Renal pelvis (tissue), 4 donors: ENCODE results near the gene NLK. TPM values are rescaled to one million over a fixed set of nuclear protein-coding genes. Genes with fewer than 3 reads are reported as not detected.

Experiments used
- DNase-seq: peaks from one replicate; pipeline ENCODE4 v3.0.0-alpha.2; 2013
- polyA plus RNA-seq, 3 donors: library from polyadenylated mRNA; unstranded; fragments of 120-200 nt; gene quantifications; one replicate each; pipeline ENCODE4 v1.2.1, GENCODE V29; 2013; ENCODE audit not compliant: insufficient read length in 3 of 3

NLK gene
- polyA plus RNA-seq, 3 donors: 43.3 to 53.9 (median 49.2) TPM

- no peak for DNase-seq
Measured at GRCh38 chr17:28105501-28105900, 63.0 kb downstream of the NLK start.

DNA sequence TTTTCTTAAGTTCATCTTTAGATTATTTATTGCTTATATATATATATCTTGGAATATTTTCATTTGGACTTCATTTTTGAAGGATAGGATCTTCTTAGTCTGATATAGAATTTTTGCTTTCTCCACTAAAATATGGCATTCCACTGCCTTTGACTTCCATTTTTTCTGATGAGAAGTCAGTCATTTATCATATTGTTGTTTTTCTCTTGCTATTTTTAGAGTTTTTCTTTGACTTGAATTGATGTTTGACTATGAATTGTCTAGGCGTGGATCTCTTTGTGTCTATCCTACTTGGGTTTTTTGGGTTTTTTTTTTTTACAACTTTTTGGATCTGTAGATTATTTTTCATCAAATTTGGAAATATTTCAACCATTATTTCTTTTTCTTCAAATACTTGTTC lies 67.7 kb downstream of the NLK start:
- DNase-seq: no peak

GRCh38 chr17:28112181-28112580 lies 69.7 kb downstream of the NLK start:
- no peak for DNase-seq

DNA sequence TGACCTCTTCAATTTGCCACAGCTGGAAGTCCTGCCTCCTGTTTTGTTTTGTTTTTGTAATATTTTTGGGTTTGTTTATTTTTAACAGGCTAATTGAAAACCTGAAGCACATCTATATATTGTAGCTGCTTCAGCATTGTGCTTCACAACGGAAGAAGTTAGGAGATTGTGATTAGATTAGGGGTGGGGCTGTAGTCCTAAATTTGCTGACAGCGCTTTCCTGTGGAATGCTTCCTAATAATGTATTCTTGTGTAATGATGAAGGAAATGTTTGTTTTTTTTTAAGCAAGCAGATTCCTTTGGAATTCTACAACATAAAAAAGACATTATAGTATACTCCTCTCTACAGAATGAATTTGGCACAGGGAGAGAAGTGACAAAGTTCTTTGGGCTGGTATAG lies 70.1 kb downstream of the NLK start:
- no peak for DNase-seq

DNA sequence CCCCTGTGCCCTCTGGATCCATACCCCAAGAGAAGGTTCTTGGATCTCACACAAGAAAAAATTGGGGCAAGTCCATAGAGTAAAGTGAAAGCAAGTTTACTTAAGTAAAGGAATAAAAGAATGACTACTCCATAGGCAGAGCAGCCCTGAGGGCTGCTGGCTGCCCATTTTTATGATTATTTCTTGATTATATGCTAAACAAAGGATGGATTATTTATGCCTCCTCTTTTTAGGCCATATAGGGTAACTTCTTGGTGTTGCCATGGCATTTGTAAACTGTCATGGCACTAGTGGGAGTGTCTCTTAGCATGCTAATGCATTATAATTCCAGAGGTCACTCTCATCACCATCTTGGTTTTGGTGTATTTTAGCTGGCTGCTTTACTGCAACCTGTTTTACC lies 70.8 kb downstream of the NLK start:
- no peak for DNase-seq

DNA sequence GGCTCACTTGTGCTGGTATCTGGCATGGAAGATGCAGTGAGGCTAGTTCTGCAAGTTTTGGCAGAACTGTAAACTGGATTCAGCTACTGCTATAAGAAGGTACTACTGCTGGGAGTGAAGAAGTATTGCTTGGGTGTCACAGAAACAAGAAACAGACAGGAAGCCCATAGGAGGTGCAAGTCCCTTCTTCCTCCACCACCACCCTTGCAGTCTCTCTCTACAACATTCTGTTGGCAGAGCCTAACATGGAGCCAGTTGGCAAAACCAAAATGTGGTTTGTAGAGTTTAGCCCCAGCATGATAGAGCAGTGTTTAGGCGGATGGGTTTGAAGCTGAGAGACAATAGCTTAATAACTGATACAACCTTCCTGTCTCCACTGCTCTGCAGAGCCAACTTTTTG lies 72.6 kb downstream of the NLK start:
- no peak for DNase-seq

- no peak for DNase-seq
Measured at GRCh38 chr17:28117304-28117703, 74.8 kb downstream of the NLK start.

GRCh38 chr17:28118362-28118761 lies 75.9 kb downstream of the NLK start:
- no peak for DNase-seq

DNA sequence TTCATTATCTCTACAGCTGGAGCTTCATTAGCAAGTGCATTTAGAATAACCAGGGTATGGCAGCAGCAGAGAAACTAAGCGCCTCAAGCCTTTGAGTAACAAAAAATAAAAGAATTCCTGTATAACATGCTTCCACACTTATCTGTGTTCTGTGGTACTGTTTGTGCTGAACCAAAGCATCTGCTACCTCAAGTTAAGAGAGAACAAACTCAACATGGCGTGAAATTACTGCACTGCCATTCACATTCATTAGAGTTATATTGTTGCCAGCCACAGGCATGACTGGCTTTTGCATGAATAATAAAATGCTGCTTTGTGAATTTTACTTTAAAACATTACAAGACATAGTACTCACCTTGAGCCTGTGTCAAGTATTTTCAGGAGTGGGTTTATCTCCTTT lies 76.6 kb downstream of the NLK start:
- no peak for DNase-seq

DNA sequence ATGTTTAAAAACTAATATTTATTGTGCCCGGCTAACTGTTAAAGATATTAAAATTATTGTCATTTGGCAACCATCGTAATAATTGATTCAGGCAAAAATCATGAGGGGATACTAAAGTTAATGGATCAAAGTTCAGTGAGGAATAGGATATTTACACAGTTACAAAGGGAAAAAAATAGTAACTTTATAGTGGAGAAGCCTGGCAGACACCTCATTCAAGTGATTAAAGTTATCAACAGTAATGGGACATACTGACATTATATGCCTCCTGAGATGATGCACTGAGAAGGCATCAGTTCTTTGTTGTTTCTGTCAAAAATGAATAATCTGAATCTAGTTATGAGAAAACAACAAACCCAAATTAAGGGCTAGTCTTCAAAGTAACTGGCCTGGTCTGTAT lies 77.1 kb downstream of the NLK start:
- no peak for DNase-seq

GRCh38 chr17:28120766-28121165 lies 78.3 kb downstream of the NLK start:
- DNase-seq: no peak

DNA sequence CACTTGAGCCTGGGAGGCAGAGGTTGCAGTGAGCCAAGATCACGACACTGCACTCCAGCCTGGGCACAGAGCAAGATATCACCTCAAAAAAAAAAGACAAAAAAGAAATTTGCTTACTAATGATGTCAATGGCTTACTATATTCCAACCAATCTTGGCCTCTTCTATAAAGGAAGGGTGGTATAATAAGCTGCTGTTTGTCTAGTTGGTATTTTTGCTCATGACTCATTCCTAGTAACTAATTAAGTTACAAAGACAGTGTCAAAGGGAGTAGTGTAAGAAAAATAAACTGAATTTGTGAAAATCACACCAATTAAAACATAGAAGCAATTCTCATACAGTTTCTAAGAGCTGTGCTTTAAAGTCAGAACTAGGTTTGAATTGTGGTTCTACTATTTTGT lies 82.5 kb downstream of the NLK start:
- no peak for DNase-seq

- DNase-seq: no peak
Measured at GRCh38 chr17:28125526-28126378, 83.3 kb downstream of the NLK start.

- DNase-seq: no peak
Measured at GRCh38 chr17:28127196-28127595, 84.7 kb downstream of the NLK start.

DNA sequence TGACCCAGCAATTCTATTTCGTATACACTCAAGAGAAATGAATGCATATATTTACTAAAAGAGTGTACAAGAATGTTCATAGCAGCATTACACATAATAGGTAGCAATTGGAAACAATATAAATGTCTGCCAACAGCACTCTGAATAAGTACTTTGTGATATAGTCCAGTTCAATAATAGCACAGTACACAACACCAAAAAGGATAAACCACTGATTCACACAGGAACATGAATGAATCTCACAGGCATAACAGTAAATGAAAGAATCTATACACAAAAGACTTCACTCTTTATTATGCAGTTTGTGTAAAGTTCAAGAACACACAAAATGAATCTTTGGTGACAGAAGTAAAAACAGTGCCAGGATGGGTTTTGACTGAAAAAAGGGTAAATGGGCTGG lies 86.3 kb downstream of the NLK start:
- DNase-seq: no peak

GRCh38 chr17:28130472-28130871 lies 88.0 kb downstream of the NLK start:
- DNase-seq: no peak

DNA sequence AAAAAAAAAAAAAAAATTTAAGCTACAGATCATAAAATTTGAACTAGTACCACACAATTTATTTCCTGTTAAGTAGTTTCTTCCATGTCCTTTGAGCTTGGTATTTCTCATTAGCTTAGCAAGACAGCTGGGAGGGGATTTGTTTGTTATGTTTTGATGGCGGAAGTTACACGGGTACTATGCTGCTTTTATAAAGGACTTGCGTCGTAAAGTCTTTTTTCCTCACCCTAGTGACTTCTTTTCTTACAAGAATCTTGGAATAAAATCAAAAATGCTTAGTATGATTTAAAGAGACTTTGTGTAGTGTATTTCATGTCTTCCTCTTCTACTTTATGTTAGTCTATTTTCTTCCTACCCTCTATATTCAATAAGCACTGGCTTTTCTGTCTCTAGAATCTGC lies 89.1 kb downstream of the NLK start:
- peak; percentile 72 for DNase-seq

GRCh38 chr17:28133562-28133970 lies 91.1 kb downstream of the NLK start:
- DNase-seq: no peak

DNA sequence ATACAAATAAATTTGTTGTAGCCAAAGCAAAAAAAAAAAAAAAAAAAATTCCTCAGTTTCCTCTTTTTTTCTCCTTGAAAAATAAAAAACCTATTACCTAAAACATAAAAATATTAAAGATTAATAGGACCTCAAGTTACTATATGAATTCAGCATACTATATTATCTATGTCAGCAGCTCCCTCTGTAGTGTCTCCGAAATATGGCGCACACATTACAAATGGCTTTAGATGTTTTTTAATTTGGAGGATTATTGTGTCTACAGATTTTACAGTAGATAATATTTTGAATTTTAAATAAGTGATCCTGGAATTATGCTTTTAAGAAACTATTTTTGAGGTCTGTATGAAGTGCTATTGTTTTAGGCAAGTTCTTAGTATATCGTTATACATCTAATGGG lies 94.4 kb downstream of the NLK start:
- DNase-seq: no peak

- DNase-seq: no peak
Measured at GRCh38 chr17:28139822-28140221, 97.3 kb downstream of the NLK start.

DNA sequence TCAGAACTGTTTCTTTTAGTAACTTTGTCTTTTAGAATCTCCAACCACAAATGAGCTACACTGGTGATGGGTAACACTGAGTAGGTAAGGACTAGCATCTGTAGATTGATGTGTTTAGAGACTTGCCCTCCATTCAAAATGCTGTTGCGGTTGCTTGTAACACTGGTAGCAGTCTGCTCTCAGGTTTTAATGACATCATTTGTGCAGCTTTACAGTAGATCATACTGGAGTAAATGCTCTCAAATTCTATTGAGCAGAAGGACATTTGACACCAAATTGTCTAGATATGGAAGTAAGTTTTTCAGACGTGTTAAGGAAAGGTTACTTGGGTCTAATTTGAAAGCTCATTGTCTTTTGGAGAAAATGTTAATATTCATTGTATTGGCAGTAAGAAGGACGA lies 98.8 kb downstream of the NLK start:
- no peak for DNase-seq

- no peak for DNase-seq
Measured at GRCh38 chr17:28141773-28142172, 99.3 kb downstream of the NLK start.

GRCh38 chr17:28142305-28142704 lies 99.8 kb downstream of the NLK start:
- no peak for DNase-seq

DNA sequence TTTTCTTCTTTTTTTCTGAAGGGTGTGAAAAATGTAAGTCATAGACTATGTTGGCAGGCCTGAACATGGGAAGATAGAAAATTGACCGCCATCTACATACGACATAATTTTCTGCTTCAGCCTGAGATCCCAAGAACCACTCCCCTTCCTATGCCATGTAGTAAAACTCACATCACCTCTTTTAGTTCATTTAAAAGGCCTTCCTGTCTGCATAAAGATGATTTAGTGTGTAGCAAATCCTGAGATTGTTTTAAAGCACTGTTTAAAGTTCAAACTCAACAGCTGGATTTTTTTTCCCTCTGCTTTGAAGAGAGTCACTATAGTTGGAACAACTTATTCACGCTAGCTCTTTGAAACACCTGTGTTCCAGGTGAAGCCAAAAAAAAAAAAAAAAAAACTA lies 101.5 kb downstream of the NLK start:
- DNase-seq: no peak
